HFFc6 (cell line): ENCODE results near the gene IGFBP6. TPM values are rescaled to one million over a fixed set of nuclear protein-coding genes. Genes with fewer than 3 reads are reported as not detected.
A peak's percentile ranks its signal among the peaks of the same experiment; 100 is the strongest.

Source experiments
- DNase-seq: peaks from one replicate; pipeline ENCODE4 v3.0.0-alpha.2; 2018
- H3K27ac Mint-ChIP-seq: 2 replicates; pipeline ENCODE4 v1.8.0; 2020; ENCODE audit warnings: mild to moderate bottlenecking, mixed read lengths
- H3K27me3 Mint-ChIP-seq: 2 replicates; pipeline ENCODE4 v1.8.0; 2021; ENCODE audit warnings: mild to moderate bottlenecking, moderate library complexity, mixed read lengths; ENCODE audit not compliant: insufficient read depth
- H3K36me3 Mint-ChIP-seq: 2 replicates; pipeline ENCODE4 v1.8.0; 2021; ENCODE audit warnings: low read depth, mixed read lengths
- H3K4me1 Mint-ChIP-seq: 2 replicates; pipeline ENCODE4 v1.8.0; 2020; ENCODE audit warnings: low read depth, mixed read lengths
- H3K4me3 Mint-ChIP-seq: 2 replicates; pipeline ENCODE4 v1.8.0; 2020; ENCODE audit warnings: mild to moderate bottlenecking, moderate library complexity, mixed read lengths
- H3K9me3 Mint-ChIP-seq: 2 replicates; pipeline ENCODE4 v1.8.0; 2020; ENCODE audit warnings: mild to moderate bottlenecking, mixed read lengths
- total RNA-seq, 6 experiments: library from RNA; stranded (reverse); fragmentation: NEBNext Ultra II Directional; extraction: Animal tissue kit (Norgen Biotek cat#: 25700); gene quantifications; 2 replicates in 1 of 6; 3 replicates in 5 of 6; pipeline ENCODE4 v1.2.3, GENCODE V29; 2021
- TF ChIP-seq, protein P1 (sequence below): fragments of 200-600 bp; sonication (generic); IDR thresholded peaks from 2 replicates; pipeline ENCODE4 v1.5.0; 2021; ENCODE audit warnings: antibody characterized with exemption, mild to moderate bottlenecking

IGFBP6 gene
- total RNA-seq, 6 experiments from 2014 or later = 317 to 444 (median 430) TPM

DNA sequence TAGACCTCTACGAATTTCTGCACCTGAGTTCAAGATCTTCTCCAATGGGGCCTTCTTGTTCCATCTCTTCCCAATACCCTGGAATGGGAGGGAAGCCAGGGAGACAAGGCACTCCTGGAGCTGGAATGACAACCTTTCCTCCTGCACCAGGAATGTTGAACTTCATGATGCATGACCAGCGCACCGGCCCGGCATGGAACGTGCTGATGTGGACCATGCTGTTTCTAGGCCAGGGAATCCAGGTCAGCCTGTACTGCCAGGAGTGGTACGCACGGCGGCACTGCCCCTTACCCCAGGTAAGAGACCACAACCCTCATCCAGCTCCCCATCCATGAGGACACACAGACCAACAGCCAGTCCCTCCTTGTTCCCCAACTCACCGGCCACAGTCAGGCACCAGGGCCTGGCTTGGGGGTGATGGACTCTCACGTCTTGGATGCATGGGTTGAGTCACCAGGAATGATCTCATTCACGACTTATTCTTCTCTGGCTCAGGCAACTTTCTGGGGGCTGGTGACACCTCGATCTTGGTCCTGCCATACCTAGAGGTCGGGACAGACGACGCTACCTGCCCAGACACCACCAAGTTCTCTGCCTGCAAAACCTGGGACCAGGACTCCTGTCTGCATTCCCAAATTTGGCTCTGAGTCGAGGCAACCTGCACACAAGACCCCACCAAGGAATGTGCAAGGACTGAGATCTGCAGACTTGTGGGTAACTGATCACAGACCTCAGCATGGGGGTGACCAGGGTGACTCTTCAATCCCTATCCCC is 26.3 kb downstream of the IGFBP6 start:
- TF ChIP-seq, protein P1, sequence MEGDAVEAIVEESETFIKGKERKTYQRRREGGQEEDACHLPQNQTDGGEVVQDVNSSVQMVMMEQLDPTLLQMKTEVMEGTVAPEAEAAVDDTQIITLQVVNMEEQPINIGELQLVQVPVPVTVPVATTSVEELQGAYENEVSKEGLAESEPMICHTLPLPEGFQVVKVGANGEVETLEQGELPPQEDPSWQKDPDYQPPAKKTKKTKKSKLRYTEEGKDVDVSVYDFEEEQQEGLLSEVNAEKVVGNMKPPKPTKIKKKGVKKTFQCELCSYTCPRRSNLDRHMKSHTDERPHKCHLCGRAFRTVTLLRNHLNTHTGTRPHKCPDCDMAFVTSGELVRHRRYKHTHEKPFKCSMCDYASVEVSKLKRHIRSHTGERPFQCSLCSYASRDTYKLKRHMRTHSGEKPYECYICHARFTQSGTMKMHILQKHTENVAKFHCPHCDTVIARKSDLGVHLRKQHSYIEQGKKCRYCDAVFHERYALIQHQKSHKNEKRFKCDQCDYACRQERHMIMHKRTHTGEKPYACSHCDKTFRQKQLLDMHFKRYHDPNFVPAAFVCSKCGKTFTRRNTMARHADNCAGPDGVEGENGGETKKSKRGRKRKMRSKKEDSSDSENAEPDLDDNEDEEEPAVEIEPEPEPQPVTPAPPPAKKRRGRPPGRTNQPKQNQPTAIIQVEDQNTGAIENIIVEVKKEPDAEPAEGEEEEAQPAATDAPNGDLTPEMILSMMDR = no peak
- H3K4me1 Mint-ChIP-seq = peaks cover 26% of the 10 kb centered on the region
- H3K36me3 Mint-ChIP-seq = no peaks in the 10 kb centered on the region
- no peak overlapping the region for H3K4me3 Mint-ChIP-seq
- peaks cover 7% of the 10 kb centered on the region for H3K27me3 Mint-ChIP-seq
- peak overlapping the region; percentile 34; the same call in 1 of the 2 replicates for H3K27ac Mint-ChIP-seq
- peak; percentile 44 for DNase-seq
- no peaks in the 10 kb centered on the region for H3K9me3 Mint-ChIP-seq

DNA sequence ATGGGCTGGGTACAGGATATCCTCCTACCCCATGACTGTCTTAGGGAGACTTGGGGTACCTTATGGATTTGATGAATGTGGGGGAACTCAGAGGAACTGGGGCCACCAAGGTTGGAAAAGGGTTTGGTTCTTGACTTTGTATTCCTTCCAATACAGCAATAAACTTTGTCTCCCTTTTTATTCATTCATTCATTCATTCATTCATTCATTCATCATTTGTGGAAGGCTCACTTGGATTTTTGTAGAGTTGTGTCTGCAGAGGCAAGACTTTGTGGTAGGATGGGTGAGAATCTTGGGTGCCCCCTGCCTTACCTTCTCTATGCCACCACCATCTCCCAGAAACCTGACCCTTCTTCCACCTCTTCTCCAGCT is 26.9 kb downstream of the IGFBP6 start:
- H3K27ac Mint-ChIP-seq = no peak overlapping the region
- H3K9me3 Mint-ChIP-seq = no peaks in the 10 kb centered on the region
- no peak for DNase-seq
- H3K27me3 Mint-ChIP-seq = peaks cover 7% of the 10 kb centered on the region
- no peaks in the 10 kb centered on the region for H3K36me3 Mint-ChIP-seq
- TF ChIP-seq, protein P1 = no peak
- peaks cover 26% of the 10 kb centered on the region for H3K4me1 Mint-ChIP-seq
- no peak overlapping the region for H3K4me3 Mint-ChIP-seq

DNA sequence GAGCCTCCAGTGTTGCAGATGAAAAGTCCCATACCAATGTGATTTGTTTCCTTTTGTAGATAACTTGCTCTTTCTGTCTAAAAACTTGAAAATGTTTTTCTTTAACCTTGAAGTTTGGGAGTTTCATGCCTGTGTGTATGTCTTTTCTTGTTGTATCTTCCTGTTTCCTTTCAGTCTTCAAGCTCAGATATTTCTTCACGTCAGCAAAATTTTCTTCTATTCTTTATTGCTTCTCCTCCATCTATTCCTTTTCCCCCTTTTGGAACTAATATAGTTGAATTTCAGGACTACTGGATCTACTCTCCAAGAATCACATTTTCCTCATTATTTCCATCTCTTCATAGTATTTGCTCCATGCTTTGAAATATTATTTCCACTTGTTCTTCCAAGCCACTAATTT is 29.7 kb downstream of the IGFBP6 start:
- no peak overlapping the region for H3K4me3 Mint-ChIP-seq
- H3K9me3 Mint-ChIP-seq = no peaks in the 10 kb centered on the region
- H3K27me3 Mint-ChIP-seq = peaks cover 9% of the 10 kb centered on the region
- TF ChIP-seq, protein P1 = no peak
- peaks cover 26% of the 10 kb centered on the region for H3K4me1 Mint-ChIP-seq
- DNase-seq = no peak
- no peak overlapping the region for H3K27ac Mint-ChIP-seq
- H3K36me3 Mint-ChIP-seq = no peaks in the 10 kb centered on the region

DNA sequence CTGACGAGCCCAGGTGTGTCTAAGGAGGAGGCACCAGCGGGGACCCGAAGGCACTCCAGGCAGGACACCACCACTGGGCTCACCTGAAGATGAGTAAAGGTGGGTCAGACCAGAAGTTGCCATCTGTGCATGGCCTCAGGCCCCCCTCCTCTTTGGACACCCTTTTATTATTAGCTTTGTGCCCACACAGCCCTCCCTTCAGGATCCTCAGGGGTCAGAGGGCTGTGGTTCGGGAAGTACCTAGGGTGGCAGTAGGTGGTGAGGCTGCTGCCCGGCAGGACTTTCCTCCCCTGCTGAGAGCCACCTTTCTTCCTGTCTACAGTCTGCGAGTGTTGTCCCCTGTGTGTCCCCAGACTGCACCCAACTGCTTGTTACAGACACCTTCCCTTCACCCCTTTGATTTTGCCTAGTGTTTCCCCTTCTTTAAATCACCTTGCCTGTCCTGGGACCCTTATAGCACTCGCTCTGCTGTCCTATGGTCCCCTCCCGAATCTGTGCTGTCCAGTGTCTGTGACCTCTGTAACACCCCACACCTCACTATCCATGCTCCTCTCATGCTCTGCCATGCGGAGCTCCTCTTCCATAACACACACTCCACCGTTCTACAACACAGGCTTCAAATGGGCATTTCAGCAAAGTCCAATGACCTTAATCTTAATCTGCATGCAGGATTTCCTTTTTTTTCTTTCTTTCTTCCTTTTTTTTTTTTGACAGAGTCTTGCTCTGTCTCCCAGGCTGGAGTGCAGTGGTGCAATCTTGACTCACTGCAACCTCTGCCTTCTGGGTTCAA is 31.5 kb downstream of the IGFBP6 start:
- no peak overlapping the region for H3K27ac Mint-ChIP-seq
- no peak overlapping the region for H3K4me3 Mint-ChIP-seq
- no peaks in the 10 kb centered on the region for H3K9me3 Mint-ChIP-seq
- H3K27me3 Mint-ChIP-seq = peaks cover 9% of the 10 kb centered on the region
- no peaks in the 10 kb centered on the region for H3K36me3 Mint-ChIP-seq
- peaks cover 14% of the 10 kb centered on the region for H3K4me1 Mint-ChIP-seq
- TF ChIP-seq, protein P1 = no peak
- DNase-seq = no peak

DNA sequence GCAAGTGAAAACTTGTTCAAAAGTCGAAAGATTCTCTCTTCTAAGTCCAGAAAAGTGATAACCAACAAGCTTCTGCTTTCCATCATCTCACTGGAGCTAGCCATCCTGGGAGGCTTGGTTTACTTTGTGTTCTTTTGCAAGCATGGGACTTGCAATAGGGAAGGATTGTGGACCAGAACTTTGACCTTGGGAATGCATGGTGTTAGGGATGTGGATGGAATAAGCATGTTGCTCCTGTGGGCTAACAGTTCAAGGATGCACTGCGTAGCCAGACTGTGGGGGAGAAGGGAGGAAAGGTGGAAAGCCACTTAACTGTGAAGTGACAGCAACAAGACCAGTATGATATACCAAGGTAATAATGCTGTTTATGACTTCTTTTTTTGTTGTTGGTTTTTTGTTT is 34.4 kb downstream of the IGFBP6 start:
- H3K27ac Mint-ChIP-seq = no peak overlapping the region
- peaks cover 9% of the 10 kb centered on the region for H3K27me3 Mint-ChIP-seq
- TF ChIP-seq, protein P1 = no peak
- H3K4me3 Mint-ChIP-seq = no peak overlapping the region
- H3K9me3 Mint-ChIP-seq = peaks cover 7% of the 10 kb centered on the region
- no peaks in the 10 kb centered on the region for H3K36me3 Mint-ChIP-seq
- no peak for DNase-seq
- H3K4me1 Mint-ChIP-seq = 0 out of 2 replicates have a peak, but pooled peaks cover 5% of the 10 kb centered on the region
